ENCODE results near the gene KCNN1. TPM values are rescaled to one million over a fixed set of nuclear protein-coding genes. Genes with fewer than 3 reads are reported as not detected.

The KCNN1 gene
- polyA plus RNA-seq, 3 donors = 4.8 to 8.4 (median 5.7) TPM

DNA sequence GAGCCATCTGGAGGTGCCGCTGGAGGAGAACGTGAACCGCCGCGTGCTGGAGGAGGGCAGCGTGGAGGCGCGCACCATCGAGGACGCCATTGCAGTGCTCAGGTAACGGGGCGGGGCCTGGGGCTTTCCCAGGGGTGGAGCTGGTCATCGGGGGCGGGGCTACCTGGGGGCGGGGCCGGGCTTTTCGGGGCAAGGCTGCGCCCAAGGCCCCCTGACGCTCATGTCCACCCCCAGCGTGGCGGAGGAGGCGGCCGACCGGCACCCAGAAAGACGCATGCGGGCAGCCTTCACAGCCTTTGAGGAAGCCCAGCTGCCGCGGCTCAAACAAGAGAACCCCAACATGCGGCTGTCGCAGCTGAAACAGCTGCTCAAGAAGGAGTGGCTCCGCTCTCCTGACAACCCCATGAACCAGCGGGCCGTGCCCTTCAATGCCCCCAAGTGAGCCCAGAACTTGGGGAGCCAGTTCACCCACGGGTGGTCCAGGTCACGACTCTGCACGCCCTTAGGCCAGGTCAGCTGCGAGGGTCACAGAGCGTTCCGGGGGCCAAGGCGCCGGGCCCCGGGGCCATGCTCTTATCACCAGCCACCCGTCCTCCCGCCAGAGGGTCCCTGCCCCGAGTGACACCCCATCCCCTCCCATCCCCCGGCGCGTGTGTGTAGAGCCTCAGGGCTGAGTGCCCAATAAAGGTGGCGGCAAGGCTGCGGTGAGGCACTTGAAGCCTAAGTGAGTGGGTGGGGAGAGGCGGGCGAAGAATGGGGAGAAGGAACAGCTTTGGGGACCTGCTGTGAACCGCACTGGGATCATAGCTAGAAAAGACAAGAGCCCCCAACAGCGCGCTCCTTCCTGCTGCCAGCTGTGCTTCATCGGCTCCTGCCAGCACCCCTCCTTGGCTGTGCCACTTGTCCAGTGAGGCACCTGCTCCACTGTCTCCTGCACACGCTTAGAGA is 23.4 kb upstream of the KCNN1 start:
- no peak for DNase-seq (ENCODE audit: extremely low read depth in 1 of 11, low read depth in 9 of 11, low spot score in 4 of 11)

DNA sequence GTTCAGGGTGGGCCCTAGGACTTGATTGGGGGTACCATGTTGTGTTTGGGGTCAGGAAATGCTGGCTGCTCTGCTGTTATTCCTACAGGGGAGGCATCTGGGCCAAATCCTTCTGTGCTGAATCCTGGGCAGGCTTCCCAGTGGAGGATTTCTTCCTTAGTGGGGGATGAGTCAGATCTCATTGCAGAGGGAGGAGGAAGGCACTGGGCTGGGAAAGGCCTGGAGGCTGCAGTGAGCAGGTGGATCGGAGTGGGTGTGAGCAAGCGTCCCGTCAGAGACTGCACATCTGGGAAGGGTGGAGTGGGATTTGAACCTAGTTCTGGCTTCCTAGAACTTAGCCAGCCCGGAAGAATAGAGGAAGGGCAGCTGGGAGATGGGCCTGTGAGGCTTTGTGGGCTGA is 22.6 kb upstream of the KCNN1 start:
- DNase-seq (ENCODE audit: extremely low read depth in 1 of 11, low read depth in 9 of 11, low spot score in 4 of 11) = no peak

DNA sequence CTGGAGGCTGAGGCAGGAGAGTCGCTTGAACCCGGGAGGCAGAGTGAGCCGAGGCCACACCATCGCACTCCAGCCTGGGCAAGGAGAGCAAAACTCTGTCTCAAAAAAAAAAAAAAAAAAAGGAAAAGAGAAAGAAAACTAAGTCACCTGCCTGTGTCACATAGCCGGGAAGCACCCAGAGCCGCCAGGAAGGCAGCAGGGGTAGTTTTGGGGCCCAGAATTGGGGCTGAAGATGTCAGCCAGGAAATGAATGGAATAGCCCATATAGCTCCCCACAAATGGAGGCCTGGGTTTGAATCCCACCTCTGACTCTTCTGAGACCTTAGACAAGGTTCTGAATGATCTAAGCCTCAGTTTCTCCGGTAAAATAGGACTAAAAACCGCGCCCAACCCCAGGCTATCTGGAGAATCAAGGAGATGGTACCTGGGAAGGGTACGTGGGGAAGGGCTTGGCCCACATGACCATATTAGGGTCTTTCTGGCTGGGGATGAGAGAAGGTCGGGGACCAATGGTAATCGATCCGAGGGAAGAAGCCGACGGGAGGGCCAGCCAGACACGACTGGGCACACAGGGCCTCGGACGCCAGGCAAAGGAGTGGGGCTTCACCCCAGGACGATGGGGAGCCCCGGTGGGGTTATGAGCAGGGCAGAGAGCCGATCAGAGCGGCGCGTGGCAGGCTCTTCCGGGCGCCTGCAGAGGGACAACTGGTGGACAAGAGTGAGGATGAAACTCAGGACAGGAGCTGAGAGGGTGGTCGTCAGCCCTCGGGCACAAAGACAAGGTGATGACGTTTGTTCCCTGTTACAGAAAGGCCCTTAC is 19.7 kb upstream of the KCNN1 start:
- DNase-seq (ENCODE audit: extremely low read depth in 1 of 11, low read depth in 9 of 11, low spot score in 4 of 11) = no peak

DNA sequence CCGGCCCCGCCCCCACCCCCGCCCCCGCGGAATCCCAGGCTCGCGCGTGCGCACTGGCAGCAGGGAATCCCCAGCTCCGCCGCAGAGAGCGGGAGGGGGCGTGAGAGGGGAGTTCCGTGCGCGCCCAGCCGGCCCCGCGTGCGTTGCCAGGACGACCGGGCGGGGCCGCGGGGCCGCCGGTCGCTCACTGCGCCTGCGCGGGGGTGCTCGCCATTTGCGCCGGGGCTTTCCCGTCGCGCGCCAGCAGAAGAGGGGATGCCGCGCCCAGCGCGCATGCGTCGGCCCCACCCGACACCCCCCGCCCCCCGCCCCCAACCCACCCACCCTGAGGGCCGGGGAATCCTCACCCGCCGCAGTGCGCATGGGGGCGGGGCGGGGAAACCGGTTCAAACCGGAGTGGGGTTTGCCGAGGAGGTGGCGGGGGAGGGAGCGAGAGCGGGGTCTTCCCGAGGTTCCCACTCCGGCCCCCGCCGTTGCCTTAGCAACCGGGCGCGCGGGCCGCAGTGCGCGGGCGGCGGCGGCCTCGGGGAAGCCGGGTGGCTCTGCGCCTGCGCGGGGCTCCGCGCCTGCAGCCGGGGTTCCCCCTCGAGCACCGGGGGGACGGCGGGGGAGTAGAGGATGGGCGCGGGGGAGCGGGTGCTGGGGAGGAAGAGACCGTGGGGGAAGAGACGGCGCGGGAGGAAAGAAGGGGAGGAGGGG is 18.9 kb upstream of the KCNN1 start:
- peak in 10 of 11 donors; percentile 87 to 96 (median 94) for DNase-seq (ENCODE audit: extremely low read depth in 1 of 11, low read depth in 9 of 11, low spot score in 4 of 11)

DNA sequence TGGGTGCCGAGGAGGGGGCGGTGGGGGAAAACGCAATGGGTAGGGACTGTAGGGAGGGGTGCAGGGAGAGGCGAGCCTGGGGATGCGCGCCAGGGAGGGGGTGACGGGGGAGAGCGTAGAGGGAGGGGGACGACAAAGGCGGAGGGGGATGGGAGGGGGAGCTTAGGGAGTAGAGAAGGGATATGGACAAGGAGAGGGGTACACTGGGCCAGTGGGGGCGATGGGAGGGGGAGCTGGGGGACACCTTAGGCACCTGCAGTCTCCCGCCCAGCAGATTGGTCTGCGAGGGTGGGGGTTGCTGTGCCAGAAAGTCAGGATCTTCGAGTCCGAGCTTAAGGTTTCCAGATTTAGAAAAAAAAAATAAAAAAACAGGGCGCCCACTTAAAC is 18.4 kb upstream of the KCNN1 start:
- DNase-seq (ENCODE audit: extremely low read depth in 1 of 11, low read depth in 9 of 11, low spot score in 4 of 11) = no peak

DNA sequence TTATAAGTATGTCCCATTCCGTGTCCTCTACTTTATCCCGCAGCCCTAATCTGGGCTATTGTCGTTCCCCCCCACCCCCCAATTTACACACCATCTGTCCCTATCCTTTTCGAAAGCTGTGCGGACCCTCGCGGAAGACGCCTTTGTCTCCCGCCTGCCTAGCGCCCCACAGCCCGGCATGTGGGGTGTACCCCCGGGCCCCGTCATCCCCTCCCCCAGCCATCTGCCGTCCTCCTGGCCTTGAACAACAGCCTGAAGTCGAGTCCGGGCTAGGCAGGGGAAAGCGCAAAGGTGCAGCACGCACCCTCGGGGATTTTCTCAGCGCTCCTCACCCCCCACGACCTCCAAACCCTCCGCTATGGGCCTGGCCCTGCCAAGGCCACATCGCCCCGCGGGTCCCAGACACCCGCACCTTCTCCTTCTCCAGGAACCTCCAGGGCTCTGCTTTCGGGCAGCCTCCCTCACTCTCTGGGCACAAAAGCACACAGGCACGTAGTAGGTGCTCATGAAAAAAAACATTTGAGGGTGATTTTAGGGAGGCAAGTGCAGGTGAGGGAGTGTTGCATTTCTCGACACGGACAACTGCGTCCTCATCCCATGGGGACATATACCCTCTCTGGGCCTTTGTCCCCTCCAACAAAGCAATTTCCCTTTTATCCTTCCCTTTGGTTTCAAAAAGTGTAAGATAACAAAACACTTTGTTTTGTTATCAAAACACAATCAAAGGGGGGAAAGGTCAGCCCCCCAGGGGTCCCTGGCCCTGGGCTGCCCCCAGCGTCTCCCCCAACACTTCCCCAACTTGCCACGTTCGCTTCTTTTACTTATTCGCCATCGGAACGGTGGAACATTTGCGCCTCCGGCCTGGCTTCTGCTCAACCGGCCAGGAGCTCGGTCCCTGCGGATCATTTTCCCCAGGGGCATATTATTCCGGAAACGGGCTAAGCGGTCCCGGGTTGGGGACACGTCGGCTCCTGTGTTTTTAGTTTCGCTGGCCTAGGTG is 17.7 kb upstream of the KCNN1 start:
- DNase-seq (ENCODE audit: extremely low read depth in 1 of 11, low read depth in 9 of 11, low spot score in 4 of 11) = no peak

DNA sequence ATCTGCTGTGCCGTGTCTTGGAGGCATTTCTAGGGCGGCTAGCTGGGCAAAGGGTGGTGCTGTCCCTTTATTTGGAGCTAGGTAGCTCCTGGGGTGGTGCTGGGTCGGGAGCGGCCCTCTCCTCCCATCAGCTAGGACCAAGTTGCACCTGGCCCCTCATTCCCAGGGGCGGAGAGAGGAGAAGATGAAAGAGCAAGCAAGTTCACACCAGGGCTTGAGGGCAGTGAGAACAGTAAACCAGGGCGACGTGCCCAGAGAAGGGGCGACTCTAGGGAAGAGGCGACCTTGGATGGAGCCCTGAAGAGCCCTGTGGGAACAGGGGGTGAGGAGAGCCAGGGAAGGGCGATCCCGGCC is 17.0 kb upstream of the KCNN1 start:
- no peak for DNase-seq (ENCODE audit: extremely low read depth in 1 of 11, low read depth in 9 of 11, low spot score in 4 of 11)

DNA sequence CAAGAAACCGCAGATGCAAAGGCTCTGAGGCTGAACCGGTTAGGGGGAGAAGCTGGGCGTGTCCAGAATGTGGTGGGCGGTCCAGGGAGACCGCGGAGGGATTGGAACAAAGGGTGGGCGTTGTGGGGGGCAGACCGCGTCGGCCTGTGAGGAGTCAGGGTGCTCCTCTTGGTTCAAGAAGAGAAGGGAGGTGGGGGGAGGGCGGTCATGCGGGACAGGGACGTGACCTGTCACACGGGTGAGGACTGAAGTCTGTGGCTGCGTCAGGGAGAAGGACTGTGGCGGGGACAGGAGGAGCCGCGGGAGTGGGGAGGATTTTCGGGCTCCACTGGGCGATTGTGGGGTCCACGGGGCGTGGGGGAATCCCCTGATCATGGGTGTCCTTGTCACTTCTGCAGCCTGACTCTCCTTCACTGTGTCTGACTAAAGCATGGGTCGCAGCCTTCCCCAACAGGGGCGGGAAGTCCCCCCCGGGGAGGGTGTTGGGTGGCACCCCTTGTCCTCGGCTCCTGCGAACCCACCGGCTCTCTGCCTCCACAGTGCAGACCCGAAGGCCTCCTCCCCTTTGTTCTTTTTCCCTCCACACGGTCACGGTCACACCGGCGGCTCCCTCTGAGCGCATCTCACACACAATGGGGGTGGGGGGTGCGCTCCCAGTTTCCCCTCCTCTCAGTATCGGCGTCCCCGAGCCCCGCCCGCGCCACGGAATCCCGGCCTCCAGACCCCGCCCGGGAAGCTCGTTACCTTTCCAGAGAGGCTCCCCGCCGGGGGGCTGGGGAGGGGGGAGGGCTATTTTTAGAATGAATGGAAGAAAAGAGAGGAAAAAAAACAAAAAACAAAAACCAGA is 16.4 kb upstream of the KCNN1 start:
- peak in 4 of 11 donors; percentile 64 to 77 (median 72) for DNase-seq (ENCODE audit: extremely low read depth in 1 of 11, low read depth in 9 of 11, low spot score in 4 of 11)

DNA sequence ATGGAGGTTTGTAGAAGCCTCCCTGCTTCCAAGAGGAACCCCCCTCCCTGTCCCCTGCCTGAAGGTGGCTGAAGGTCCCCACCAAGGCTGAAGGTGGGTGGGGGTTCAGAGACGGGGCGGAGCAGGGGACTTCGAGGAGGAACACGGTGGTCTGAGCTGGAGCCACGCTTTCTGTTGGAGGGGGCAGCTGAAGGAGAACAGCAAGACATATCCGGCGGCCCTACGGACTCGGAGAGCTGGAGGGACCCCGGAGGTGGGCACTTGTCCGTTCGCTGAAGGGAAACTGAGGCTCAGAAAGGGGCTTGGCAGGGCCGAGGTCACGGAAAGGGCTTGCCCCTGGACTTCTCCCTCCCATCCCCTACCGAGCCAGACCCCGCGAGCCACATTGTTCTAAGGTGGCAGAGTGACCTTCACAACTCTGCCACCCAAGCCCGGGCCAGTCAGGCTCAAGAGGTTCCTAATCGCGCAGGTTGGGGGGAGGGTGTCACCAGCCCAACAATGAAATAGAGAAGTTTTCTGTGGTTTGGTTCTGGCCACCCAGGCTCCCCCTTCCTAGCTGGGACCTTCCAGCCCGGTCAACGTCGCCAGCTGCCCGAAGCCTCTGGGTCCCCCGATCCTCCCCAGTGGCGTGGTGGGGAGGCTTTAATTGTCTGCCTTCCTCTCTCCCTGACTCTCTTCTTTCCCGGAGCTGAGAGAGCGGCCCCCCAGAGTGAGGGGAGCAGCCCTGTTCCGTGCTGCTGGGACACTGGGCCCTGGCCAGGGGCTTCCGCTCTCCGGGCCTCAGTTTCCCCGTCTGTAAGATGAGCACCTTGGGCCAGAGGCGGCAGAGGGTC is 15.5 kb upstream of the KCNN1 start:
- no peak for DNase-seq (ENCODE audit: extremely low read depth in 1 of 11, low read depth in 9 of 11, low spot score in 4 of 11)

DNA sequence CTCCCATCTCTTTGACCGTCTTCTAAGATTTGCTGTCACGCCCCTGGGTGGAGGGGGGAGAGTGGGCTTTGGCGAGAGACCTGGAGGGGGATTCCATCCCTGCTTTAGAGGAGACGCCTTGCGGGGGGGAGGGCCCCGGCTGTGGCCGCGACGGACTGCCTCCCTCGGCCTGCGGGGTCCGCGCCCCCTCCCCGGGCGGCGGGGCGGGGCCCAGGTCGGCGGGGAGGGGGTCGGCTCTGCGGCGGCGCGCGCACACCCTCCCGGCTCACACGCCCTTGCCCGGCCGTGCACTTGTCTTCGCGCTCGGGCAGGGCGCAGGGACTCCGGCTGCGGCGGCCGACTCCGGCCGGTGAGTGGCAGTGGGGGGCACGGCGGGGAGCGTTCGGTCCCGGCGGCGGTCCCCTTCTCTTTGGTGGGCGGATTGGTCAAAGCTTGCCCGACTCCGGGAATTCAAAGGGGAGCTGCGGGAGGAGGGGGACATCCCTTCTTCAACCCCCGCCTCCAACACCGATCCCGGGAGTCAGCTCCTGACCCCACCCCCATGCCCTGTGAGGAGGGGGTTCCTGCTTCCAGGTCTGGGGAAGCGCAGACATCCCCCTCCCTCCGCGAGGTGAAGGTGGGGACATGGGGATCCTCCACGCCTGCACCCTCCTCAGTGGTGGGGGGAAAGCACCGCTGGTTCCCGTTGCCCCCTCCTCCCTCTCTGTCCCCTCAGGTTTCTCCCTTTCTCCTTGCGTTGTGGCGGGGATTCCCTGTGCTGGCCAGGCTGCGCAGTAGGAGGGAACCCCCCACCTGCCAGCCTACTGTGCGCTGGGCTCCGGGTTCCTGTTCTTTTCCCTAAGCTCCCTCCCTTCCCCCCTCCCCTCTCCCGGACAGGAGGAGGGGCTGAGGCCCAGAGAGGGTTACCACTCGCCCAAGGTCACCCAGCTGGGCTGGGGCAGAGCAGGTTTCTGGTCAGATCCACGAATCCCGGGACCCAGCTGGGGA is 14.6 kb upstream of the KCNN1 start:
- DNase-seq (ENCODE audit: extremely low read depth in 1 of 11, low read depth in 9 of 11, low spot score in 4 of 11) = no peak

DNA sequence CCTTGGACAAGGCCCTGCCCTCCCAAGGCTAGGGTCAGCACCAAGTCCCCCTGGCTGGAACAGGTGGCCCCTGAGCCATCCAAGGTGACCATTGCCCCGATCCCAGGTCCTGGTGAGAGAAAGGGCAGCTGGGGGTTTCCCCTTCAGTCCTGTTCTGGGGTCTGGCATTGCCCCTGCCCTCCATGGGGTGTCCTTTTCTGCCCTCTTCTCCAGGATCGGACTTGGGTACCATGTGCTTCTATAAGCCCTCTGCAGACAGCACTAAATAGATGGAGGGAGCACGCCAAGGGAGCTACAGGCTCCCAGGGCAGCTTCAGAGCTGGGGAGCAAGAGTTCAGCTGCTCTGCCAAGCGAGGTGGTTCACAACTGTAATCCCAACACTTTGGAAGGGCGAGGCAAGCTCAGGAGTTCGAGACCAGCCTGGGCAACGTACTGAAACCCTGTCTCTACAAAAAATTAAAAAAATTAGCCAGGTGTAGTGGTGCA is 13.5 kb upstream of the KCNN1 start:
- DNase-seq (ENCODE audit: extremely low read depth in 1 of 11, low read depth in 9 of 11, low spot score in 4 of 11) = no peak

DNA sequence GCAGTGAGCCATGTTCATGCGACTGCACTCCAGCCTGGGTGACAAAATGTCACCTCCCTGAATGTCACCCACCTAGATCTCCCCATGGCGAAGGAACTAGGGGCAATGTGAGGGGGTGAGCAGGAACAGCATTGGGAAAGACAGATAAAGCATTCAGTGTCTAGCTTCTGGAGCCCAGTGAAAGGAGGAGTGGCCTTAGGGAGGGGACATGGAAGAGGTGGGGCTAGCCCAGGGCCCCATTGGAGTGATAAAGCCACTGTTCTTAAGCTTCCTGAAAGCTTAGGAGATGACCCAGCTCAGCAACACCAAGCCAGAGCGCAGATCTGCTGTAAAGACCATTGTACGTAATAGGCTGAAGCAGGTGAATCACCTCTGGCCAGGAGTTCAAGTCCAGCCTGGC is 13.0 kb upstream of the KCNN1 start:
- DNase-seq (ENCODE audit: extremely low read depth in 1 of 11, low read depth in 9 of 11, low spot score in 4 of 11) = no peak

DNA sequence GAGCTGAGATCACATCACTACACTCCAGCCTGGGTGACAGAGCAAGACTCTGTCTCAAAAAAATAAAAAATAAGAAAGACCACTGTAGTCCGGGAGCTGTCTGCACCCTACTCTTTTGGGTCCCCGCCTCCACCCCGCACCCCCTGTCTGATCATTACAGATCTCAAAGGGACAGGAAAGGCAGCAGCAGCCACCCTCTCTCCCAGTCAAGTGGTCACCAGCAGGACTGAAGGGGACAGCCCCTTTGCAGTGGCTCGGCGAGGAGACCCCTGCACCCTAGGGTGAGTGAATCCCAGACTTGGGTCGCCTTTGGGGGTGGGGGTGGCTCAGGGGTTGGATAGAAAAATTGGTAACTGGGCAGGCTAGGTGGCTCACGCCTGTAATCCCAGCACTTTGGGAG is 12.5 kb upstream of the KCNN1 start:
- no peak for DNase-seq (ENCODE audit: extremely low read depth in 1 of 11, low read depth in 9 of 11, low spot score in 4 of 11)

DNA sequence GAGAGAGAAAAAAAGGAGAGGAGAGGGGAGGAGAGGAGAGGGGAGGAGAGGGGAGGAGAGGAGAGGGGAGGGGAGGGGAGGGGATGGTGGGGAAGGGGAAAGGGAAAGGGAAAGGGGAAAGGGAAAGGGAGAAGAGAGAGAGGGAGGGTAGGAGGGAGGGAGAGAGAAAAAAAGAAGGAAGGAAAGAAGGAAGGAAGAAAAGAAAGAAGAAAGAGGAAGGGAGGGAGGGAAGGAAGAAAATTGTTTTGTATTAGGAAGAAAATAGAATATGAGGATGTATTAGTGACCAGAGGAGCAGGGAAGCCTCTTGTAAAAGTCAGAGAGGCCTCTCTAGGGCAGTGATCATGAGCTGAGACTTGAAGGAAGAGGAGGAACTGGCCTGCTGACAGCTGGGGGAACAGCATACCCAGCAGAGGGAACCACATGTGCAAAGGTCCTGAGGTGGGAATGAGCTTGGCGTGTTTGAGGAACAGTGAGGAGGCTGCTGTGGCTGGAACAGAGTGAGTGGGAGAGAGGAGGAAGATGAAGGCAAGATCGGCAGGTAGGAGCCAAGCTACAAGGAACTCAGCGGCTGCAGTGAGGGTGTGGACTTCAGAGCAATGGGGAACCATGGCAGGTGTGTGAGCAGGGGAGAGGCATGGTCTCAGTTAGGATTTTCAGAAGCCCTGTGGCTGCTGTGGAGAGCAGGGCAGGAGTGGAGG is 9.6 kb upstream of the KCNN1 start:
- no peak for DNase-seq (ENCODE audit: extremely low read depth in 1 of 11, low read depth in 9 of 11, low spot score in 4 of 11)

DNA sequence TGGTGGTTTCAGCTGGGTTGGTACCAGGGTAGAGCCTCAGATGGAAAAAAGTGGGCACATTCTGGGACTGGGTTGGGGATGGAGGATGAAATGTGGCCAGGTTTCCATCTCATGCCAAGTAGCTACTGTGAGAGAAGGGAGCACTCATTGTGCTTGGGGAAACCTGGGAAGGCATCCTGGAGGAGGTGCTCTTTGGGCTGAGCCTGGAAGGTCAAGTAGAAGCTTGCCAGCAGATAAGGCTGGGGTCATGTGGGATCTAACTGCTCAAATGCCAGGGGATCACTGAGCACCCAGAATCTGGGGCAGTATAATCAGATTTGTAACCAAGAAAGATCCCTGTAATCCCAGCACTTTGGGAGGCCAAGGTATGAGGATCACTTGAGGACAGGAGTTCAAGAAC is 9.0 kb upstream of the KCNN1 start:
- no peak for DNase-seq (ENCODE audit: extremely low read depth in 1 of 11, low read depth in 9 of 11, low spot score in 4 of 11)
